WTC11 (cell line): ENCODE data around the gene MARVELD1. TPM values are rescaled to one million over a fixed set of nuclear protein-coding genes. Genes with fewer than 3 reads are reported as not detected.

Experiments
- CBFB ChIP-seq: sonication (generic); formaldehyde crosslinking; IDR thresholded peaks from 2 replicates; pipeline ENCODE4 v1.8.1; 2022; ENCODE audit warnings: mild to moderate bottlenecking, low read depth, missing genetic modification reagents
- ELF4 ChIP-seq: sonication (generic); formaldehyde crosslinking; IDR thresholded peaks from 2 replicates; pipeline ENCODE4 v1.8.1; 2022; ENCODE audit warnings: low read depth, mild to moderate bottlenecking, moderate library complexity, missing genetic modification reagents
- EMX1 ChIP-seq: fragments of 250-450 bp; sonication (Bioruptor Pico); IDR thresholded peaks from 2 replicates; pipeline ENCODE4 v1.8.0; 2021; ENCODE audit warnings: mild to moderate bottlenecking
- ETV6 ChIP-seq: sonication (generic); formaldehyde crosslinking; IDR thresholded peaks from 2 replicates; pipeline ENCODE4 v1.8.1; 2022; ENCODE audit warnings: mild to moderate bottlenecking, missing genetic modification reagents
- JUN ChIP-seq: sonication (generic); formaldehyde crosslinking; IDR thresholded peaks from 2 replicates; pipeline ENCODE4 v1.8.0; 2023; ENCODE audit warnings: mild to moderate bottlenecking, missing genetic modification reagents
- KAT7 ChIP-seq: sonication (generic); formaldehyde crosslinking; IDR thresholded peaks from 2 replicates; pipeline ENCODE4 v1.8.1; 2023; ENCODE audit warnings: missing genetic modification reagents, mild to moderate bottlenecking, borderline replicate concordance
- NFYB ChIP-seq: sonication (generic); formaldehyde crosslinking; conservative IDR thresholded peaks from 2 replicates; pipeline ENCODE4 v1.8.0; 2022; ENCODE audit warnings: low read depth, missing genetic modification reagents
- NR2C2 ChIP-seq: sonication (generic); formaldehyde crosslinking; IDR thresholded peaks from 2 replicates; pipeline ENCODE4 v1.8.0; 2022; ENCODE audit warnings: mild to moderate bottlenecking, missing genetic modification reagents
- SMAD4 ChIP-seq: sonication (generic); formaldehyde crosslinking; IDR thresholded peaks from 2 replicates; pipeline ENCODE4 v1.8.0; 2022; ENCODE audit warnings: mild to moderate bottlenecking, missing genetic modification reagents
- TP53 ChIP-seq: sonication (generic); formaldehyde crosslinking; IDR thresholded peaks from 2 replicates; pipeline ENCODE4 v1.8.1; 2023; ENCODE audit warnings: mild to moderate bottlenecking, missing genetic modification reagents
- ZBTB21 ChIP-seq: sonication (generic); formaldehyde crosslinking; IDR thresholded peaks from 2 replicates; pipeline ENCODE4 v1.8.1; 2023; ENCODE audit warnings: mild to moderate bottlenecking, missing genetic modification reagents, borderline replicate concordance
- ZNF219 ChIP-seq: sonication (generic); formaldehyde crosslinking; IDR thresholded peaks from 2 replicates; pipeline ENCODE4 v1.8.0; 2023; ENCODE audit warnings: missing genetic modification reagents, mild to moderate bottlenecking, borderline replicate concordance
- ZNF416 ChIP-seq: fragments of 250-450 bp; sonication (Bioruptor Pico); IDR thresholded peaks from 2 replicates; pipeline ENCODE4 v1.9.0; 2021; ENCODE audit warnings: mild to moderate bottlenecking, inconsistent platforms
- total RNA-seq: library from RNA; stranded (reverse); gene quantifications from 3 replicates; pipeline ENCODE4 v1.2.3, GENCODE V29; 2021
- TF ChIP-seq, protein P1 (sequence below): fragments of 250-450 bp; sonication (Bioruptor Pico); IDR thresholded peaks from 2 replicates; pipeline ENCODE4 v1.9.0; 2021; ENCODE audit warnings: mild to moderate bottlenecking
- TF ChIP-seq, protein P2 (sequence below): fragments of 250-450 bp; sonication (Bioruptor Pico); IDR thresholded peaks from 2 replicates; pipeline ENCODE4 v1.9.0; 2021; ENCODE audit warnings: mild to moderate bottlenecking, borderline replicate concordance
- TF ChIP-seq, protein P3 (sequence below): sonication (generic); formaldehyde crosslinking; IDR thresholded peaks from 2 replicates; pipeline ENCODE4 v1.8.0; 2023; ENCODE audit warnings: missing genetic modification reagents
- TF ChIP-seq, protein P4 (sequence below): sonication (generic); formaldehyde crosslinking; IDR thresholded peaks from 2 replicates; pipeline ENCODE4 v1.8.1; 2023; ENCODE audit warnings: mild to moderate bottlenecking, missing genetic modification reagents
- TF ChIP-seq, protein P5 (sequence below): sonication (generic); formaldehyde crosslinking; IDR thresholded peaks from 2 replicates; pipeline ENCODE4 v1.8.0; 2023; ENCODE audit warnings: missing genetic modification reagents, mild to moderate bottlenecking, borderline replicate concordance
- TF ChIP-seq, protein P6 (sequence below): sonication (generic); formaldehyde crosslinking; IDR thresholded peaks from 2 replicates; pipeline ENCODE4 v1.8.1; 2022; ENCODE audit warnings: missing genetic modification reagents, borderline replicate concordance
- TF ChIP-seq, protein P7 (sequence below): sonication (generic); formaldehyde crosslinking; IDR thresholded peaks from 2 replicates; pipeline ENCODE4 v1.8.0; 2022; ENCODE audit warnings: mild to moderate bottlenecking, missing genetic modification reagents

Gene MARVELD1
- total RNA-seq, 1 experiment from 2014 or later: 37.7 TPM

DNA sequence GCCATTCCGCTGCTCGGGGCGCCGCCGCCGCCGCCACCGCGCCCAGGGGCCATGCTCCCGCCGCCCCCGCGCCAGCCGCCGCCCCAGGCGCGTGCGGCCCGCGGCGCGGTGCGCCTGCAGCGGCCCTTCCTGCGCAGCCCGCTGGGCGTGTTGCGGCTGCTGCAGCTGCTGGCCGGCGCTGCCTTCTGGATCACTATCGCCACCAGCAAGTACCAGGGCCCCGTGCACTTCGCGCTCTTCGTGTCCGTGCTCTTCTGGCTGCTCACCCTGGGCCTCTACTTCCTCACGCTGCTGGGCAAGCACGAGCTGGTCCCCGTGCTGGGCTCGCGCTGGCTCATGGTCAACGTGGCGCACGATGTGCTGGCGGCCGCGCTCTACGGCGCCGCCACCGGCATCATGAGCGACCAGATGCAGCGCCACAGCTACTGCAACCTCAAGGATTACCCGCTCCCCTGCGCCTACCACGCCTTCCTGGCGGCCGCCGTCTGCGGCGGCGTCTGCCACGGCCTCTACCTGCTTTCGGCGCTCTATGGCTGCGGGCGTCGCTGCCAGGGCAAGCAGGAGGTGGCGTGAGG lies 383 bp downstream of the MARVELD1 start (continued):
- TF ChIP-seq, protein P1, sequence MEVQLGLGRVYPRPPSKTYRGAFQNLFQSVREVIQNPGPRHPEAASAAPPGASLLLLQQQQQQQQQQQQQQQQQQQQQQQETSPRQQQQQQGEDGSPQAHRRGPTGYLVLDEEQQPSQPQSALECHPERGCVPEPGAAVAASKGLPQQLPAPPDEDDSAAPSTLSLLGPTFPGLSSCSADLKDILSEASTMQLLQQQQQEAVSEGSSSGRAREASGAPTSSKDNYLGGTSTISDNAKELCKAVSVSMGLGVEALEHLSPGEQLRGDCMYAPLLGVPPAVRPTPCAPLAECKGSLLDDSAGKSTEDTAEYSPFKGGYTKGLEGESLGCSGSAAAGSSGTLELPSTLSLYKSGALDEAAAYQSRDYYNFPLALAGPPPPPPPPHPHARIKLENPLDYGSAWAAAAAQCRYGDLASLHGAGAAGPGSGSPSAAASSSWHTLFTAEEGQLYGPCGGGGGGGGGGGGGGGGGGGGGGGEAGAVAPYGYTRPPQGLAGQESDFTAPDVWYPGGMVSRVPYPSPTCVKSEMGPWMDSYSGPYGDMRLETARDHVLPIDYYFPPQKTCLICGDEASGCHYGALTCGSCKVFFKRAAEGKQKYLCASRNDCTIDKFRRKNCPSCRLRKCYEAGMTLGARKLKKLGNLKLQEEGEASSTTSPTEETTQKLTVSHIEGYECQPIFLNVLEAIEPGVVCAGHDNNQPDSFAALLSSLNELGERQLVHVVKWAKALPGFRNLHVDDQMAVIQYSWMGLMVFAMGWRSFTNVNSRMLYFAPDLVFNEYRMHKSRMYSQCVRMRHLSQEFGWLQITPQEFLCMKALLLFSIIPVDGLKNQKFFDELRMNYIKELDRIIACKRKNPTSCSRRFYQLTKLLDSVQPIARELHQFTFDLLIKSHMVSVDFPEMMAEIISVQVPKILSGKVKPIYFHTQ (CRISPR knock-in tag): no peak
- TF ChIP-seq ETV6 (CRISPR knock-in tag): 0 out of 2 replicates have a peak, but pooled peaks have one; percentile 29
- TF ChIP-seq, protein P2, sequence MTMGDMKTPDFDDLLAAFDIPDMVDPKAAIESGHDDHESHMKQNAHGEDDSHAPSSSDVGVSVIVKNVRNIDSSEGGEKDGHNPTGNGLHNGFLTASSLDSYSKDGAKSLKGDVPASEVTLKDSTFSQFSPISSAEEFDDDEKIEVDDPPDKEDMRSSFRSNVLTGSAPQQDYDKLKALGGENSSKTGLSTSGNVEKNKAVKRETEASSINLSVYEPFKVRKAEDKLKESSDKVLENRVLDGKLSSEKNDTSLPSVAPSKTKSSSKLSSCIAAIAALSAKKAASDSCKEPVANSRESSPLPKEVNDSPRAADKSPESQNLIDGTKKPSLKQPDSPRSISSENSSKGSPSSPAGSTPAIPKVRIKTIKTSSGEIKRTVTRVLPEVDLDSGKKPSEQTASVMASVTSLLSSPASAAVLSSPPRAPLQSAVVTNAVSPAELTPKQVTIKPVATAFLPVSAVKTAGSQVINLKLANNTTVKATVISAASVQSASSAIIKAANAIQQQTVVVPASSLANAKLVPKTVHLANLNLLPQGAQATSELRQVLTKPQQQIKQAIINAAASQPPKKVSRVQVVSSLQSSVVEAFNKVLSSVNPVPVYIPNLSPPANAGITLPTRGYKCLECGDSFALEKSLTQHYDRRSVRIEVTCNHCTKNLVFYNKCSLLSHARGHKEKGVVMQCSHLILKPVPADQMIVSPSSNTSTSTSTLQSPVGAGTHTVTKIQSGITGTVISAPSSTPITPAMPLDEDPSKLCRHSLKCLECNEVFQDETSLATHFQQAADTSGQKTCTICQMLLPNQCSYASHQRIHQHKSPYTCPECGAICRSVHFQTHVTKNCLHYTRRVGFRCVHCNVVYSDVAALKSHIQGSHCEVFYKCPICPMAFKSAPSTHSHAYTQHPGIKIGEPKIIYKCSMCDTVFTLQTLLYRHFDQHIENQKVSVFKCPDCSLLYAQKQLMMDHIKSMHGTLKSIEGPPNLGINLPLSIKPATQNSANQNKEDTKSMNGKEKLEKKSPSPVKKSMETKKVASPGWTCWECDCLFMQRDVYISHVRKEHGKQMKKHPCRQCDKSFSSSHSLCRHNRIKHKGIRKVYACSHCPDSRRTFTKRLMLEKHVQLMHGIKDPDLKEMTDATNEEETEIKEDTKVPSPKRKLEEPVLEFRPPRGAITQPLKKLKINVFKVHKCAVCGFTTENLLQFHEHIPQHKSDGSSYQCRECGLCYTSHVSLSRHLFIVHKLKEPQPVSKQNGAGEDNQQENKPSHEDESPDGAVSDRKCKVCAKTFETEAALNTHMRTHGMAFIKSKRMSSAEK (CRISPR knock-in tag): no peak
- 0 out of 2 replicates have a peak, but pooled peaks have one; percentile 25 for TF ChIP-seq JUN
- TF ChIP-seq, protein P3, sequence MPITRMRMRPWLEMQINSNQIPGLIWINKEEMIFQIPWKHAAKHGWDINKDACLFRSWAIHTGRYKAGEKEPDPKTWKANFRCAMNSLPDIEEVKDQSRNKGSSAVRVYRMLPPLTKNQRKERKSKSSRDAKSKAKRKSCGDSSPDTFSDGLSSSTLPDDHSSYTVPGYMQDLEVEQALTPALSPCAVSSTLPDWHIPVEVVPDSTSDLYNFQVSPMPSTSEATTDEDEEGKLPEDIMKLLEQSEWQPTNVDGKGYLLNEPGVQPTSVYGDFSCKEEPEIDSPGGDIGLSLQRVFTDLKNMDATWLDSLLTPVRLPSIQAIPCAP (CRISPR knock-in tag): peak; percentile 74
- TF ChIP-seq, protein P4, sequence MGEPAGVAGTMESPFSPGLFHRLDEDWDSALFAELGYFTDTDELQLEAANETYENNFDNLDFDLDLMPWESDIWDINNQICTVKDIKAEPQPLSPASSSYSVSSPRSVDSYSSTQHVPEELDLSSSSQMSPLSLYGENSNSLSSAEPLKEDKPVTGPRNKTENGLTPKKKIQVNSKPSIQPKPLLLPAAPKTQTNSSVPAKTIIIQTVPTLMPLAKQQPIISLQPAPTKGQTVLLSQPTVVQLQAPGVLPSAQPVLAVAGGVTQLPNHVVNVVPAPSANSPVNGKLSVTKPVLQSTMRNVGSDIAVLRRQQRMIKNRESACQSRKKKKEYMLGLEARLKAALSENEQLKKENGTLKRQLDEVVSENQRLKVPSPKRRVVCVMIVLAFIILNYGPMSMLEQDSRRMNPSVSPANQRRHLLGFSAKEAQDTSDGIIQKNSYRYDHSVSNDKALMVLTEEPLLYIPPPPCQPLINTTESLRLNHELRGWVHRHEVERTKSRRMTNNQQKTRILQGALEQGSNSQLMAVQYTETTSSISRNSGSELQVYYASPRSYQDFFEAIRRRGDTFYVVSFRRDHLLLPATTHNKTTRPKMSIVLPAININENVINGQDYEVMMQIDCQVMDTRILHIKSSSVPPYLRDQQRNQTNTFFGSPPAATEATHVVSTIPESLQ (CRISPR knock-in tag): no peak
- TF ChIP-seq ZNF219: peak; percentile 92; the same call in 1 of the 2 replicates
- TF ChIP-seq KAT7 (CRISPR knock-in tag): peak; percentile 81; the same call in 1 of the 2 replicates
- TF ChIP-seq ELF4 (CRISPR knock-in tag): no peak
- TF ChIP-seq SMAD4 (CRISPR knock-in tag): no peak
- no peak for TF ChIP-seq ZBTB21 (CRISPR knock-in tag)
- TF ChIP-seq, protein P5, sequence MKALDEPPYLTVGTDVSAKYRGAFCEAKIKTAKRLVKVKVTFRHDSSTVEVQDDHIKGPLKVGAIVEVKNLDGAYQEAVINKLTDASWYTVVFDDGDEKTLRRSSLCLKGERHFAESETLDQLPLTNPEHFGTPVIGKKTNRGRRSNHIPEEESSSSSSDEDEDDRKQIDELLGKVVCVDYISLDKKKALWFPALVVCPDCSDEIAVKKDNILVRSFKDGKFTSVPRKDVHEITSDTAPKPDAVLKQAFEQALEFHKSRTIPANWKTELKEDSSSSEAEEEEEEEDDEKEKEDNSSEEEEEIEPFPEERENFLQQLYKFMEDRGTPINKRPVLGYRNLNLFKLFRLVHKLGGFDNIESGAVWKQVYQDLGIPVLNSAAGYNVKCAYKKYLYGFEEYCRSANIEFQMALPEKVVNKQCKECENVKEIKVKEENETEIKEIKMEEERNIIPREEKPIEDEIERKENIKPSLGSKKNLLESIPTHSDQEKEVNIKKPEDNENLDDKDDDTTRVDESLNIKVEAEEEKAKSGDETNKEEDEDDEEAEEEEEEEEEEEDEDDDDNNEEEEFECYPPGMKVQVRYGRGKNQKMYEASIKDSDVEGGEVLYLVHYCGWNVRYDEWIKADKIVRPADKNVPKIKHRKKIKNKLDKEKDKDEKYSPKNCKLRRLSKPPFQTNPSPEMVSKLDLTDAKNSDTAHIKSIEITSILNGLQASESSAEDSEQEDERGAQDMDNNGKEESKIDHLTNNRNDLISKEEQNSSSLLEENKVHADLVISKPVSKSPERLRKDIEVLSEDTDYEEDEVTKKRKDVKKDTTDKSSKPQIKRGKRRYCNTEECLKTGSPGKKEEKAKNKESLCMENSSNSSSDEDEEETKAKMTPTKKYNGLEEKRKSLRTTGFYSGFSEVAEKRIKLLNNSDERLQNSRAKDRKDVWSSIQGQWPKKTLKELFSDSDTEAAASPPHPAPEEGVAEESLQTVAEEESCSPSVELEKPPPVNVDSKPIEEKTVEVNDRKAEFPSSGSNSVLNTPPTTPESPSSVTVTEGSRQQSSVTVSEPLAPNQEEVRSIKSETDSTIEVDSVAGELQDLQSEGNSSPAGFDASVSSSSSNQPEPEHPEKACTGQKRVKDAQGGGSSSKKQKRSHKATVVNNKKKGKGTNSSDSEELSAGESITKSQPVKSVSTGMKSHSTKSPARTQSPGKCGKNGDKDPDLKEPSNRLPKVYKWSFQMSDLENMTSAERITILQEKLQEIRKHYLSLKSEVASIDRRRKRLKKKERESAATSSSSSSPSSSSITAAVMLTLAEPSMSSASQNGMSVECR (CRISPR knock-in tag): peak; percentile 93
- TF ChIP-seq, protein P6, sequence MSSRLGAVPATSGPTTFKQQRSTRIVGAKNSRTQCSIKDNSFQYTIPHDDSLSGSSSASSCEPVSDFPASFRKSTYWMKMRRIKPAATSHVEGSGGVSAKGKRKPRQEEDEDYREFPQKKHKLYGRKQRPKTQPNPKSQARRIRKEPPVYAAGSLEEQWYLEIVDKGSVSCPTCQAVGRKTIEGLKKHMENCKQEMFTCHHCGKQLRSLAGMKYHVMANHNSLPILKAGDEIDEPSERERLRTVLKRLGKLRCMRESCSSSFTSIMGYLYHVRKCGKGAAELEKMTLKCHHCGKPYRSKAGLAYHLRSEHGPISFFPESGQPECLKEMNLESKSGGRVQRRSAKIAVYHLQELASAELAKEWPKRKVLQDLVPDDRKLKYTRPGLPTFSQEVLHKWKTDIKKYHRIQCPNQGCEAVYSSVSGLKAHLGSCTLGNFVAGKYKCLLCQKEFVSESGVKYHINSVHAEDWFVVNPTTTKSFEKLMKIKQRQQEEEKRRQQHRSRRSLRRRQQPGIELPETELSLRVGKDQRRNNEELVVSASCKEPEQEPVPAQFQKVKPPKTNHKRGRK: no peak
- TF ChIP-seq EMX1 (CRISPR knock-in tag): no peak
- TF ChIP-seq ZNF416 (CRISPR knock-in tag): no peak
- TF ChIP-seq TP53: no peak
- TF ChIP-seq NFYB (CRISPR knock-in tag): no peak
- TF ChIP-seq CBFB (CRISPR knock-in tag): no peak
- TF ChIP-seq, protein P7, sequence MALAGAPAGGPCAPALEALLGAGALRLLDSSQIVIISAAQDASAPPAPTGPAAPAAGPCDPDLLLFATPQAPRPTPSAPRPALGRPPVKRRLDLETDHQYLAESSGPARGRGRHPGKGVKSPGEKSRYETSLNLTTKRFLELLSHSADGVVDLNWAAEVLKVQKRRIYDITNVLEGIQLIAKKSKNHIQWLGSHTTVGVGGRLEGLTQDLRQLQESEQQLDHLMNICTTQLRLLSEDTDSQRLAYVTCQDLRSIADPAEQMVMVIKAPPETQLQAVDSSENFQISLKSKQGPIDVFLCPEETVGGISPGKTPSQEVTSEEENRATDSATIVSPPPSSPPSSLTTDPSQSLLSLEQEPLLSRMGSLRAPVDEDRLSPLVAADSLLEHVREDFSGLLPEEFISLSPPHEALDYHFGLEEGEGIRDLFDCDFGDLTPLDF (CRISPR knock-in tag): 0 out of 2 replicates have a peak, but pooled peaks have one; percentile 43
- TF ChIP-seq NR2C2 (CRISPR knock-in tag): peak; percentile 77
